Mucosa of gallbladder (tissue), 1 donor: ENCODE data around the gene OLFM1. TPM values are rescaled to one million over a fixed set of nuclear protein-coding genes. Genes with fewer than 3 reads are reported as not detected.
"Not testable (repeated sequence)": the region's sequence is repeated elsewhere in the genome, so short reads cannot be mapped to it uniquely, and the experiment has no call there.

Experiments
- DNase-seq: peaks from one replicate; pipeline ENCODE4 v3.0.0-alpha.2; 2020; ENCODE audit warnings: low spot score
- total RNA-seq: library from RNA; stranded (reverse); gene quantifications from one replicate; pipeline ENCODE4 v1.2.1, GENCODE V29; 2021
- donor health status: DM: no; HTN: no; CAD: no.

The OLFM1 gene
- total RNA-seq, 1 donor from 2014 or later: 13.4 TPM

DNA sequence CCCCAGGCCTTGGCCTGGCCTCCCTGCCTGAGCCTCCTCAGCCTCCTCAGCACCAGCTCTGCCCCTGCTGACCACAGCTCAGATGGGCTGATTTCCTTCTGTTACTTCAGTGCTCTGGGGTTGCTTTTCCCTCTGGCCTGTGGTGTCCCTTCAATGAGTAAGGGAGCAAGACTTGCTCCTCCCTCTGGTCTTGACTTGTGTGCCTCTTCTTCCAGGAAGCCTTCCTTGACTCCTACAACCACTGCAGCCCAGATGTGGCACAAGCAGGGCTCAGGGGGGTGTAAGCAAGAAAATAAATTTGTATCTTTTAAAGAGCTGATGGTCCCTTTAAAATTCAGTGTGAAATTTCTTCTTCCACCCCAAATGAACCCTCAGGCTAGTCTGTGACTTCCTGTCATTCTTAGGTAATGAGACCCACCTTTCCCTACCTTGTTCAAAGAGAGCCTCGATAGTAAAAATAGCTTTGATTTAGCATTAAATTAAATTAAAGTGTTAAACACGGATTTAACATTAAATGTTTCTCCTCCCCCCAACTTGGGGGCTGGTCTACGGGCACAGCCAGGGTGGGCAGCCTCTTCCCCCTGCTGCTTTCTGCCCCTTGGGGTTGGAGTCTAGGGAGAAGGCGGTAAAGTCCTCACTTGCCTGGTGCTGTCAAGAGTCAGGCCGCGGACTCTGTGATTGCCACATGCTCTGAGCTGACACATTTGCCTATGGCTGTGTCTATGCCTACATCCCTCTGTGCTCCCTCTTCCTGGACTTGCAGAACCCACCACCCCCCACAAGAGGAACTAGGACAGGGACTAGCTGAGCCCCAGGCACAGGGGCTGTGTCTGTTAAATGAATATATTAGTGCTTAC, 64.5 kb downstream of the OLFM1 start:
- DNase-seq: no peak

DNA sequence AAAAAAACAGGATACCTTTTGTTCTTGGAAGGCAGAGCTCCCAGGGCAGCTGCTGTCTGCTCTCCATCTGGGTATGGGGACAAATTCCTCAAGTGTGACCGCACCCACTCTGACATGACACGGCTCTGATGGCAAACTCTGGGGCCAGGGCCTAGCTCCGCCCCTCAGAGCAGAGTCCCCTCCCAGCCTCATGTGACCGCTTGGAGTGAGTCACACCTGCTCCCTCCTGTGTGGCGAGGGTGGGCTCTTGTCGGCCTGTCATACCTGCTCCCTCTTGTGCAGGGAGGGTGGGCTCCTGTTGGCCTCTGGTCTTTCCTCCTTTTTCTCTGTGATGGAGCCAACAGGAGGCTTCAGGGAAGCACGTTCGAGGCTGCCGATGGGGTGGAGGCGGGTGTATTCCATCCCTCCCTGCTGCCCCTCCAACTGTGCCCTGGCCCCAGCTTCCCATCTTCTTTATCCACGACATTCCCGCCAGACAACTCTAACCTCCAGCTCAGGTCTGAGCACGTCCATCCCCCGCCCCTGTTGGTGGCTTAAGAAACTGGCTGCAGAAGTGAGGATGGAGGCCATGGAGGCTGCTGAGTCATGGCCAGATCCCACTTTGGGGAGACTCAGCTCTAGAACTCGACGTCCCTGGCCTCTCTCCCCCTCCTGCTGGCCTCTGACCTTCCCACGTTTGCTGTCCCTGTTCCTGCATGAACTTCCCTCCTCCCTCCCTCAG, 65.3 kb downstream of the OLFM1 start:
- no peak for DNase-seq

DNA sequence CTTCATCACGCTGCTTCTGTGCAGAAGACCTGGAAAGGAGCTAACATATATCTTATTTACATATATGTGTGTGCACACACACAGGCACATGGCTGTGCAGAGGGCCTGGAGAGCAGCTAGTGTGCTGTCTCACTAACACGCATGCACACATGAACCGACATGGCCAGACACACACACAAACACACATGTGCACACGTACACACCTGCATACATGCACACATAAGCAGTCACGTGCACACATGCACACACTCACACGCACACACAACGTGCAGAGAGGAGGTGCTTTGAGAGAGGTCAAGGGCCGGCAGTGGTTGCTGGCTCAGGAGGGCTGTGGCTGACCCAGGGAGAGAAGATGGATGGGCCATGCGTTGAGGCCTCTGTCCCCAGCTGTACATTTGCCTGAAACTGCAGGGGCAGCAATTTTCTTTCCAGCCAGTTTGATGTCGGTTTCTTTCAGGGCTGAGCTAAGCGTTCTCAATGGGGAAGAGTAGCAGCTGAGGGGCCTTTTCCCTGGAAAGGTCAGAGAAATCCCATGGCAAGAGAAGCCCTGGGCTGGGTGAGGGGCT, 66.7 kb downstream of the OLFM1 start:
- DNase-seq: no peak

GRCh38 chr9:135155396-135155795, 67.9 kb downstream of the OLFM1 start:
- DNase-seq: no peak

- DNase-seq: peak; percentile 62
These were observed 69.3 kb downstream of the OLFM1 start for GRCh38 chr9:135156525-135157510.

DNA sequence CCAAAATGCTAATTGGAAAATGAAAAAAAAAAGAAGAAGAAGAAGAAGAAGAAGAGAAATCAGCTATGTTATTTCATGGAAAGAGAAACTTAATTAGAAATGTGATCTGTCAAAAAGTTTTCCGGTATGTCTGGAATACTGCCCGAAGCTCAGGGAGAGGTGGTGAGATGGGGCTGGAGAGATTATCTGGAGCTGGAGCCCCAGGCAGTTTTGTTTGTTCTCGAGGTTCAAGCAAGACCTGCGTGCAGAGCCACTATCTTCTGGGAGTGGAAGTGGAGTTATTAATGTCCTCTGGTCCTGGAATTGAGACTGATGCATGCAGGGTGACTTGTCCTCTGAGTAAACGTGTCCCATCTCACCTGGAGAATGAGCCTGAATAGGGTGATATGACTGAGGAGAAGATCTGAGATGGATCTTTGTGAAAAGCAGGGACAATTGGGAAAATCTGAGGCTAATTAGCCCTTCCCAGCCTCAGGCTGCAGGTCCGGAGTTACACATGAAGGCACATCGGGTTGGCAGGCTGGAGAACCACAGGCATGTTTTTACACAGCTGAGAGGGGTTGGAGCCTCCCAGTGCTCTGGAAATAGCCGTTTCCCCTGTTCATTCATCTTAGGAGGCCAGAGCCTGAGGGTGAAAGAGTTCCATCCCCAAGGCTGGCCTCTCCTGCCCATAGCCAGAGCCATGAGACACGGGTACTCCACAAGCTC, 70.5 kb downstream of the OLFM1 start:
- DNase-seq: no peak

GRCh38 chr9:135158564-135158937, 71.1 kb downstream of the OLFM1 start:
- no peak for DNase-seq

DNA sequence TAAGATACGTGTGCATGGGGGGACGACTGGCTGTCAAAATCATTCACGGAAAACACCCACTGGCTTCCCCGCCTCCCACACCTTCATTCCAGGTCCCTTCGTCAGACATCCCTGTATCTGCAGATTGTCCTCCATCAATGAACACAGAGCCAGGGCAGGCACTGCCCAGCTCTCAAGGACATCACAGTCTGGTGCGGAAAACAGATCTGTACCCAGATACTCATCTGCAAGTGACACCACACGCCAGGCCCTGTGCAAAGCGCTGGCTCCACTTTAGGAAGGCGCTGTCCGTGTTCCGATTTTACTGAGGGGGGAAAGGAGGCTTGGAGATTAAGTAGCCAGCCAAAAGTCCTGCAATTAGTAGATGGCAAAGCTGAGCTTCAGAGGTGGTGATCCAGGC, 72.3 kb downstream of the OLFM1 start:
- no peak for DNase-seq

DNA sequence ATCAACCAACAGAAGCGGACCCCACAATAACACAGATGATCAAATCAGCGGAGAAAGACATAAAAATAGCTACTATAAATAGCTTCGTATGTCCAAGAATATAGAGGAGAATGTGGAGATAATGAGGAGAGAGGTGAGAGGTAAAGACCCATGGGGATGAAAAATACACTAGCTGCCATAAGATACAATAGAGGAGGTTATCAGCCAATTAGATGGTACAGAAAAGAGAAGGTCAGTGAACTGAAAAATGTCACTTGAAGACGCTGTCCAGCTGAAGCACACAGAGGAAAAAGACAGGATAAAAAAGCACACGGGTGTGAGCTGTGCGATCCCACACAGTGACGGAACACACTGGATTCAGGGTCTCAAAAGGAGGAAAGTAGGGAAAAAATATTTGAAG, 73.4 kb downstream of the OLFM1 start:
- DNase-seq: no peak

DNA sequence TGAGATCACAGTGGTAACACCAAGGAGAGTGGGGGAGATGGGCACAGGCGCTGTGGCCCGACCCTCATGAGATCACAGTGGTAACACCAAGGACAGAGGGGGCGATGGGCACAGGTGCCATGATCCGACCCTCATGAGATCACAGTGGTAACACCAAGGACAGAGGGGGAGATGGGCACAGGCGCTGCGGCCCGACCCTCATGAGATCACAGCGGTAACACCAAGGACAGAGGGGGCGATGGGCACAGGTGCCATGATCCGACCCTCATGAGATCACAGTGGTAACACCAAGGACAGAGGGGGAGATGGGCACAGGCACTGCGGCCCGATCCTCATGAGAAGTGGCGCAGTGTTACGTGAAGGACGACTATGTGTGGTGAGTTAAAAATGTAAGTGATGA, 75.1 kb downstream of the OLFM1 start:
- not testable (repeated sequence) for DNase-seq

- DNase-seq: no peak
These were observed 75.7 kb downstream of the OLFM1 start for GRCh38 chr9:135163023-135163780.

DNA sequence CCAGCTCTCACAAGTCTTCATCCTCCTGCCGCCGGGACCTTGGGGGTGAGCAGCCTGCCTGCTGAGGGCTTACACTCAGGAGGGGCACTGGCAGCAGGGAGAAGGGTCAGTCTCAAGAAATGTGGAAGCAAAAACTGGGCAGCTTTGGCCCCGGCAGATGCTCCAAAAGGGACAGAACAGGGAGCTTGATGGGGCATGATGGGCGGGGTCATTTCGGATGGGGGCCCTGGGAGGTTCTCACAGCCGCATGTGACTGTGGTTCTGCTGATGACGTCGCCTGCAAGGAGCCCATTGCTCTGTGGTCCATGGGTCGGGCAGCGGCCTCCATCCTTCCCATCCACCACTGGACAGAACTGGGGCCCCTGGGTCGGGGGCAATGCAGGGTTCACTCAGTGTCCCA, 76.6 kb downstream of the OLFM1 start:
- DNase-seq: no peak

GRCh38 chr9:135165003-135165711, 77.7 kb downstream of the OLFM1 start:
- no peak for DNase-seq

DNA sequence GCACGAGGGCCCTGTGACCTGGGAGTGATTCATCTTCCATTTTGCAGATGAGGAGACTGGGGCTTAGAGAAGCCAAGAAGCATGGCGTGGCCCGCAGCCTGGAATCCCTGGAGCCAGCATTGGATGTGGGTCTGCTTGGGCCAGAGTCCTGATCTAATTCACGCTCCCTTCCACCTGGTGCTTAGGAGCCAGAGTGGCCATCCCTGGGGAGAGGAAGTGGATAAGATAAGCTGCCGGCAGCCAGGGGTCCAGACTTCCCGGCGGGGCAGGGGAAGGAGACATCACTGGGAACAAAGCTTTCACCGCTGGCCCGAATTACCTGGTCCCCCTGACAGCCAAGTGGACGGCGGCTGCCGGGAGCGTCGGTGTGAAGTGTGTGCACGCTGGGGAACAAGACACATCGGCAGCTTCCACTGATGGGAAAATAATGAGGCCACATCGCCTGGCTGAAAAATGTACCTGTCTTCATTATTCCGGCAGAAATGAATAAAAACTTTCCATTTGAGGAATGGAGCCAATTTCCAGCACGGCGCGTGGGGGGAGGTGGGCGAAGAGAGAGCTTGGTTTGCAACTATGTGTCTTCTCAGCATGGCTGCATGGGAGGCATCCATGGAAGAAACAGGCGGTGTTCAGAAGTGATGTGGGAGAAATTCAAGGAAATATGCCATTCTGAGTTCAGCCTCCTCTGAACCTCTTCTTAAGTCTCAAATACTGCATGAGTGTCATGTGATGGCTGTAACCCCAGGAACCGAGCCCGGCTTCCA, 78.5 kb downstream of the OLFM1 start:
- DNase-seq: no peak

DNA sequence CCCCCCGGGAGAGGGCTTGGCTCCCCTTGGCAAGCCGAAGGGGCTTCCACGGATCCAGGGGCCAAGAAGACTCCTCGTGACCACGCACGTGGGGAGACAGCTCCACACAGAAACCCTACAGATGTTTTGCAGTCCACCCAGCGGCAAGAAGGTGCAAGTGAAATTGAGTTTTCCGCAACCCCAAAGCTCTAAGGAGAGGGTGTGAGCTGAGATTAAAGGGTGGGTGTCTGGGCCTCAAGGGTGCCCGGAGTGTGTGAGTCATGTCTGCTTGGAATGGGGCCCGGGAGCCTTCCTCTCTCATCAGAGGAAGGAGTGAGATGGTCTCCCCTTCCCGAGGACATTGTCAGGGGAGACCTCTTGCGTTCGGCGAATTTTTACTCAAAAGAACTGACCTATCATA, 79.1 kb downstream of the OLFM1 start:
- no peak for DNase-seq

DNA sequence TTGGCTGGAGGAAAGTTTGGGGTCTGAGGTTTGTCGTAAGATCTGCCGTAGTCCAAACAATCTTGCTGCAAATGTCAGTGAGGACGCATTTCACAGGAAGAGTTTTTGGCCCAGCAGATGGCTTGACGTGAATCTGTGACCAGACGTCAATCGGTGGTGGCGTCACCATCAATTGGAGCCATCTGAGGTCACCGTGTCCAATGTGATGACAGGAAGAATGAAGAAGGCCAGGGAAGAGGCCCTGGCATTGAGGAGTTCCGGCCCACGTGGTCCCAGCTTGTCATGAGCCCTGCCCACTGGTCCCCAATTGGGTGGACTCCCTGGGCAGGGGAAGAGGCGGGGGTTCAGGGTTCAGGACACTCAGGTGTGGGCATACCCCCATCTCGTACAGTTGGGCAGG, 79.9 kb downstream of the OLFM1 start:
- DNase-seq: no peak

GRCh38 chr9:135167849-135168655, 80.6 kb downstream of the OLFM1 start:
- no peak for DNase-seq

GRCh38 chr9:135169709-135170226, 82.3 kb downstream of the OLFM1 start:
- DNase-seq: no peak
